T-helper 1 cell treated with Interleukin-12 subunit alpha and Interleukin-12 subunit beta and Interleukin-4 antibody, amounts not matched to agents 30 ng/mL and 1 ng/mL, for 36 hours (primary cell): Measurements from ENCODE around the gene ENHO. TPM values are rescaled to one million over a fixed set of nuclear protein-coding genes. Genes with fewer than 3 reads are reported as not detected.

ENCODE experiments used
- intact Hi-C: fragments of 100-400 bp; cut with micrococcal nuclease; formaldehyde crosslinking; loops from one replicate; pipeline ENCODE4 v1.15.1; 2024
- total RNA-seq: library from RNA; stranded (reverse); gene quantifications from 2 replicates; pipeline ENCODE4 v1.2.3, GENCODE V29; 2022

ENHO gene
- total RNA-seq = 0.20 TPM in 1 of 2 replicates, not detected in the other

GRCh38 chr9:34522971-34523797, at the start of gene ENHO:
TSS of gene ENHO (minus strand) at chr9:34522990. CDS start at chr9:34521695, 1,295 bp downstream.
- intact Hi-C loops = loop anchor here (1.0 kb wide), 6 partner anchors 23 to 143 kb away; partner anchors contain the start of genes DNAI1, FAM219A and RPP25L

DNA sequence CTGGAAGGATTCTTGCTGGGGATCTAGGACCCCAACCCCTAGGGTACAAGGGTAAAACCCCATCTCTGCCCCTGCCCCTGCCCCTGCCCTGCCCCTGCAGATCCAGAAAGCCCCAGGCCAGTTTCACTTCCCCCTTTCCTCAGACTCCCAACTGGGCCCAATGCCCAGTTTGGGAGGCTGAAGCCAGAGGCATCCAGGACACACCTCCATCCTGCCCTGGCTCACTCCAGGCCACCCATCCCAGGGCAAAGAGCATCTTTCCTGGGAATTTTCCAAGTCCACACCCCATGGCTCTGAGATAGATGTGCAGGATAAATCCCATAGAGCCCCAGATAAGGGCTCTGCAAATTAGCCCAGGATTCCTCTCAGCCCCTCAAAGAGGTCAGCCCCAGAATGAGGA, 49.3 kb upstream of the ENHO start:
- intact Hi-C loops = no loop called here

GRCh38 chr9:34571481-34571810, 48.7 kb upstream of the ENHO start:
- intact Hi-C loops = no loop called here

DNA sequence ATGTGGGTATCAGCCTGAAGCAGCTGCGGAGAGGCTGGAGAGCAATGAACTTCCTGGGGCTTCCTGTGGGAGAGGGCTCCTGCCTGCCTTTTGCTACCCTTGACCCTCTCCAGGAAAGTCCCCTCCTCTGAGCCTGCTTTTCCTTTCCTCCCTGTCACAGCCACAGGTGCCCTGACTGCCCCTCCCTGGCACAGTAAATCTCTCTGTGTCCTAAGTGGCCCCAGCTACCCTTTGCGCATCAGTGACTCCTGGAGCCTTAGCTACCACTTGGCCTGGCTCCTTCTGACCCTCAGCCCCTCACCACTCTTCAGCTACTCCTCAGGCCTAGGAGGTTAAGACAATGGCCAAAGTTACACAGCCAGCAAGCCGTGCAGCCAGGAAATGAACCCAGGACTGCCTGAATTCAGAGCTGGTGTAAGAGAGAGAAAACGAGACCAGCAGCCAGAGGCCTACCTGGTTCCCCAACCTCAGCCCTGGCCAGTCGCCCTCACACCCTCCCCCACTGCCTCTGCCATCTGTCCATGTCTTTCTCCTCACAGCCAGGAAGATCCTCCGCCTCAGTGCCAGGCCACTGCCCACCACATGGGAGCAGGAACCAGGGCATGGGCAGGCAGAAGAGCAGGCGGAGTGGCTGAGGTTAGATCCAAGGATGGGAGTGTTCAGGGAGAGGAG, 48.2 kb upstream of the ENHO start:
- intact Hi-C loops = no loop called here

DNA sequence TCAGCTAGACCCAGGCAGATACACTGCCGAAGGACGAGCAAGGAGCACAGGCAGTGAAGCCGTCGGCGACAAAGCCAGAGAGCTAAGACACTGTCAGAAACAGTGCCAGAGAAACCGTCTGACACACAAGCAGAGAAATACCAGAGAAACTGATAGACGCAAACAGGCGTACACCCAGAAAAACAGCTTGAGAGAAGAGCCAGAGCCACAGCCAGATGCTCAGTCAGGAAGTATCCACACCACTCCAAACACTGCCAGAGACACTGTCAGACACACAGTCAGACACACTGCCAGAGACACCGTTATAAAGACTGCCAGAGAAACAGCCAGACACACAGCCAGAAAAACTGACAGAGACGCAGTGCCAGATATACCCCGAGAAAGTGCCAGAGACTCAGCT, 47.6 kb upstream of the ENHO start:
- intact Hi-C loops = no loop called here

GRCh38 chr9:34568774-34569173, 46.0 kb upstream of the ENHO start:
- intact Hi-C loops = no loop called here

DNA sequence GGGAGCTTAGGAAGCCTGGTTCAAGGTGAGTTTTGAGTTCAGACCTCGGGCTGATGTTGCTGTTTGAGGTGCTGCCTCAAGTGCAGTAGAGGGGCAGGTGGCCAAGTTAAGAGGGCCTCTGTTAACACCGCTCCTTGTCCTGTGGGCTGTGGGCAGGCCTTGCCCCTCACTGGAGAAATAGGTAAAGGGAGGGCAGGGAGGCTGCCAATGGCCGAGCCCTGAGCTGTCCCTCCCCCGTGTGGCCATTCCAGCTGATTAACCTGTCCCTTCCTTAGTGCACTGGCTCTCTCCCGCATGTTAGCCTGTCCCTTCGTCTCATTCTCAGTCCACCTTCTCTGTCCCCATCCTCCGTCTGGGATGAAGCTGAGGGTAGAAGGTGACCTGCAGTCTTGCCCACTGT, 45.3 kb upstream of the ENHO start:
- intact Hi-C loops = no loop called here

DNA sequence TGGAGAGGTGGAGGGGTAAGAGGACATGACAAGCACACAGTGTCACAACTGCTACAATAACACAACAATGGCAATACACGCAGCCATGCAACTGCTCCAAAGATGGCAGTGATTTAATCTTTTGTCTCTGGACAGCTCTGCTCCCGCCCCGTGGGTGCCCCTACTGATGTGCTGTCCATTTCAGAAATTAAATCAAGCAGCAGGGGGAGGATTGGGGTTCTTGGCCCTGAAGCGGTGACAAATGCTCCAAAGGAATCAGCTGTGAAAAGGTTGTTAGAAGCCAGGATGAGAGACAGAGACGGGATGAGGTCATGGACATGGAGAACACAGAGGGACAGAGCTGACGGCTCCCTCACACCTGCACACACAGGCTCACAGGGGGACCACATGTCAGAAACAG, 44.2 kb upstream of the ENHO start:
- intact Hi-C loops = no loop called here

DNA sequence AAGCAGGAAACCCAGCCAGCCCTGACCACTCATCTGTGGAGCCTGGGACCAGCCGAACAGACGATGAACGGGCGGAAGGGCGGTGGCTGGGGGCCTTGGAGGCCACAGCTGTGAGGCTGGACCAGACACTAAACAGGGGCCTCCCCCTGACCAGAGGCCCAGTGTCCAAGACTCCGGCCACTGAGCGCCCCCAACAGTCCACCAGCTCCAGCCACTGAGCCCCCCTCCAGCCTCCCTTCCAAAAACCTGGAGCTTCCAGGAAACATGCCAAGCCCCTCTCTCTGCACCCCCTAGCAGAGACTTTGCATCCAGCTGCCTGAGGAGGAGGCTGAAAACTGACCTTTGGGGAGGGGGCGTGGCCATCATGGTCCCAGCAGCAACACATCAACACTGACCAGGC, 43.5 kb upstream of the ENHO start:
- intact Hi-C loops = no loop called here

- intact Hi-C loops = no loop called here
Observed at GRCh38 chr9:34565856-34566255, 43.1 kb upstream of the ENHO start.

- intact Hi-C loops = no loop called here
Observed at GRCh38 chr9:34564617-34565016, 41.8 kb upstream of the ENHO start.

DNA sequence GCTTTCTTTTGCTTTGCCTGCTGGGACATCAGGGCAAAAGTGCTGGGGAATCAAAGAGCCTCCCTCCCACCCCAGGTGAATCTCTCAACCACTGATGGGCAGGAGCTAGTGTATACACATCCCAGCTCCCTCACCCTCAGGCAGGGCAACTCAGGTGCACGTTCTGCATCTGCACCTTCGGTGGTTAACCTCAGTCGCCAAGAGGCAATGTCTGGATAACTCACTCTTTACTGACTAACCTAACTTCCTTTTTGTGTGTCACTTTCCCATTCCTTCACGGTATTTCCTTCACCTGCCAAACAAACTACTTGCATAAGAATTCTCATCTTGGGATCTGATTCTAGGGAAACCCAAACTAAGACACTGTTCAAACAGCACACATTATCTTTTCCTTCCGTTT, 40.5 kb upstream of the ENHO start:
- intact Hi-C loops = no loop called here

DNA sequence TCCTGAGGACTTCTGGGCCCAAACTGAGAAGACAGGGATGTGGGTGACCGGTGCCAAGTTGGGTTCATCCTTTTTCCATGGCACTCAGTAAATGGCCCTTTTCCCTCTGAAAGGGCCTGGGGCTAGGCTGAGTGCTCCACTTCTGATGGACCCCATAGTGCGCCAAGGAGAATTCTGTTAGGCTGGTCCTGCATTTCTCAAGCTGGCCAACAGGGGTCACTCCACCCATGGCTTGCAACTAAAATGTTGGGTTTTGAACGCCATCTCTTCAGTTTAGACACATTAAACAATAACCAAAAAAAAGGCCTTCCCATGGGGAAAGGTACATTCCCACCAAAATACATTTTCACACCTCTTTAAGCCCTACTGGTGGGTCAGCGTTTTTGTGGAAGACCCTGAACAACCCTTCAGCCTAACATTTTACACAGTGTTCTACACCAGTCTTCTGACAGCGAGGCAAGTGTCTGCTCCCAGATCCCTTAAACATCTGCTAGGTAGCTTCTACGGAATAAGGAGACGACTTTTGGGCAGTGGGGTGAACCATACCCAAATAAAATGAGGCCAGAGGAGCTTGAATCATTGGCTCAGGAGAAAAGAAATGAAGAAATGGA, 39.5 kb upstream of the ENHO start:
- intact Hi-C loops = no loop called here

DNA sequence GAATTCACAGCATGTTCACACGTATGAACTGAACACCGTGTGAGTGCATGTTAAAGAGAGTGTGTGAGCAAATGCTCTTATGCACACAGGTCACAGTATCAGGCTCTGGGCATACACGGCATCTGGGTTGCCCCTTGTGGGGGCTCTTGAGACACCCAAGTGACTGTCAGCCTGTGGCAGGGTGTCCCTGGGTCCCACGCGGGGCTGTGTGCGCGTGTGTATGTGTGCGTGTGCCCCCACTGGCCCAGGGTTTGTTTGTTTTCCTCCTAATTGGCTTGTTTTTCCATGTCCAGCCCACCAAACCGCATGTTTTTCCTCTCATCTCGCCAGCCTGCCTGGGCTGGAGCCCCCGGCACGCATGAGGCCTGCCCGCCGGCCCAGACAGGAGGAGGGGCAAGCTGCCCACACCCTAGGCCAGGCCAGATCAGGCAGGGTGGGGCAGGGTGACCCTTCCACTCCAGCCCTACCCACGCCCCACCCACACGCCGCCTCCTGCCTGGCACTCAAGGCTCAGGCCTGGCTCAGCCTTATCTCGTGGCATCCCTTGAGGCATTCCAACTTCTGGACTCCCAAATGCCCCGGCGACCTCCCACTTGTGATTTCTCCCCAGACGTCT, 37.9 kb upstream of the ENHO start:
- intact Hi-C loops = no loop called here

DNA sequence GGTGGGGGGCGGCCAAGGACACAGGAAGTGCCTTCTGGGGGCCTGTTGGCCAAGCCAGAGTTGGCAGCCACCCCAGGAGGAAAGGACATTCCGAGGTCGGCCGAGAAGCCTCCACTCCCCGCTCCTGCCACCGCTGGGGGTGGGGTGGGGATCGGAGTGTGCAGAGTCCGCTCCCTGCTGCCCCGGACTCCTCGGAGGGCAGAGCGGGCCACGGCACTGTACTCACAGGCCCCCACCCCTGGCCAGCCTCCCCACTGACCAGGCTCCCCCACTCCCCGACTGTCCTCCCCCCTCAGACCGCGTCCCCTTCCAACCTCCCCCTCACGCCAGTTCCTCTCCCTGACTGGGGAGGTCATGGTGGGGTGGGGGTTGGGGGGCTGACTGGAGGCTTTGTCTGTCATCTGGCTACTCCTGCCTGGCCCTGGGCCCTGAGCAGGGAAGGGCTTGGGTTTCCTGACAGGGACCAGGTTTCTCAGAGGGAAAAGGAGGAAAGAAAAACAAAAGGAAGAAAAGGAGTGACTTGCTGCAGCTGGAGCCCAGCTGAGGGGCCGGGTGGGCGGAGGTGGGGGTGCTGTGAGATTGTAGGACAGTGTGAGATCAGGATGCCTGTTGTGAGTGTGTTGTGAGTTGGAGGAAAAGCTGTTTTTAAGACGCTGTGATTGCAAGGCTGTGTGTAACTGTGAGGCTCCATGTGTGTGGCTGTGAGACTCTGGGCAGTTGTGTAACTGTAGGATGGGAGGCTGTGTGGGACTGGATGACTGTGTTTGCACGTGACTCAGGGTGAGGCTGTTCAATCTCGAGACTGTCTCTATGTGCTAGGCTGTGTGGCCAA, 37.0 kb upstream of the ENHO start:
- intact Hi-C loops = no loop called here

DNA sequence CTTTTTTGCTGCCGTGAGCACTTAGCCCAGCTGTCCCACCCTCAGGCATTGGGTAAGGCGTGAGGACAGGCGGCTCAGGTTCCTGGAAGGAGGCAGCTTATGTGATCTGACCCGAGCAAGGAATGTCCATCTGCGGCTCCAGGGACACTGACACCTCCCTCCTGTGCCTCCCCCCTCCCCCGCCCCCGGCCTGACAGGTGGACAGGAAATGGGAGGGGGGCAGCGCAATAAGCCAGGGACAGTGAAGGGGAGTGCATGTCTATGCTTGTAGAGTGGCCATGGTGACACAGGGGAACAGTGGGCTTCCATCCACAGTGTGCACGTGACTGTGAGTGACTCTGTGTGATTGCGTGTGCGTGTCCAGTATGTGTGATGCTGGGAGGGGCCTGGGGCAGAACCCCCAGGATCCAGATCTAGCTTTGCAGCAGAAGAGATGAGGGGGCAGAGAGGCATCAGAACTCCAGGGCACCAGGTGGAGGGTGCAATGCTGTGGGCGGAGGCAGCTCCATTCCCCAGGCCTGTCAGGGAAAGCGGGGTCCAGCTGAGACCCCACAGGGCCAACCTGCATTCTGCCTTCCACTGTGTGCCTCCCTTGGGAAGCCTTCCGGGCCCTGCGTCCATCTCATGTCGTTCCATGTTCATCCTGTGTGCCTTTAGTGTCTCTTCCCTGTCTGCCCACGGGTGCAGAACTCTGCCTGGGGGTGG, 36.3 kb upstream of the ENHO start:
- intact Hi-C loops = no loop called here

GRCh38 chr9:34558364-34558763, 35.6 kb upstream of the ENHO start:
- intact Hi-C loops = no loop called here

DNA sequence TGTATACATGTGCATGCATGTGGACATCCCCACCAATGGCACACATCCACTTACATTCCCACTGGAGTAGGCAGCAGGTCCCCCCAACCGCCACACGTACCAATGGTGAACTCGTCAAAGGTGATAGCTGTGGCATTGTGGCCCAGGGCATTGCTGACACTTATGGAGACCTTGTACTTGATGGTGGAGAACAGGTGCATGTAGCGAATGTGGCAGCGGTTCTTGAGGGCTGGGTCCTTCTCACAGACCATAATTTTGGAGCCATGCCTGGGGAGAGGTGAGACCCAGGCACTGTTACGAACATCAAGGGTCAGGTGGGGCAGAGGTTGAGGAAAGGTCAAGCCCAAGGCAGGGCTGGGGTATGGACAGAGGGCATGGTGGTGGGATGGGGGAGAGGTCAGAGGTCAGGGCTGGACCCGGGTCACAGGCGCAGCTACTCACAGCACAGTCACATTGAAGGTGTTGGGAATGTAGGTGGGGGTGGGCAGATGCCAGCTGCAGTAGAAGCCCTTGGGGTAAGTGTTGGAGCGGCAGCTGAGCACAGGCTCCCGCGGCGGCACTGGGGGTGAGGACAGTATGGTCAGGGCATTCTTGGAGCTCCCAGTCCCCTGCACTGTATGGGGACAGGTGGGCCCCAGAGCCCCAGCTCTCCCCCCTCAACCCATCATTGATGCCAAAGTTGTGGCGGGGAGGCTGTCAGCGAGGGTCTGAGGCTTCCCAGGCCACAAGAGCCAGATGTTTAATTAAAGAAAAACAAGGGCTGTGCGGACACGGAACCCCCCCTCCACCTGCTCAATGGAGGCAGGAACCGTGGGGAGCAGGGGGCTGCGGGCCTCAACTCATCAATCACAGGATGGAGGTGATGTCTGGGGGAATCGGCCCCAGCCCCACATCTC, 34.9 kb upstream of the ENHO start:
- intact Hi-C loops = no loop called here

DNA sequence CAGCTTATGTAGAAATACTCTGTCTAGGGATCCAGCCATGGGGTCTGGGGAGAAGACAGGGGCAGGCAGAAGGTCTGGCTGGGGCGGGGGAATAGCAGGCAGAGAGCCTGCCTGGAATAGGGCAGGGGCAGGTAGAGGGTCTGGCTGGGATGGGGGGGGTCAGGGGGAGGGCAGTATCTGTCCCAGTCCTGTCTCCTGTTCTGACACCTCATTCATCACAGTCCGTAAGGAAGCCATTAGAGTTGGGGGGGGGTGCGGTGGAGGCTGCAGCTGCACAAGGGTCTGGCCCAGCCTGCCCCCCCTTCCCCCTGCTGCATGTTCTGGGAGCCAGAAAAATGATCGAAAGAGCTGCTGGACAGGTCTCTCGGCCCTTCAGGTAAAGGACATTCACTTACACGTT, 34.2 kb upstream of the ENHO start:
- intact Hi-C loops = no loop called here
